Fibroblast of villous mesenchyme (primary cell): ENCODE data around the gene FLII. TPM values are rescaled to one million over a fixed set of nuclear protein-coding genes. Genes with fewer than 3 reads are reported as not detected.
A peak's percentile ranks its signal among the peaks of the same experiment; 100 is the strongest.
"Not testable (repeated sequence)": the region's sequence is repeated elsewhere in the genome, so short reads cannot be mapped to it uniquely, and the experiment has no call there.

ENCODE experiments used
- DNase-seq: peaks from one replicate; pipeline ENCODE4 v3.0.0-alpha.2; 2010; ENCODE audit warnings: low read depth
- H3K4me3 ChIP-seq: 2 replicates; pipeline ENCODE4 v1.5.1; 2011; ENCODE audit warnings: low read depth, mild to moderate bottlenecking, low read length
- CTCF ChIP-seq: IDR thresholded peaks from 2 replicates; pipeline ENCODE4 v1.5.1; 2012; ENCODE audit warnings: low read depth, mild to moderate bottlenecking, low read length; ENCODE audit not compliant: insufficient read depth
- total RNA-seq: library from RNA; depleted of rRNA; stranded (reverse); fragments of >200 nt; gene quantifications from 2 replicates; pipeline ENCODE4 v1.2.3, GENCODE V29; 2012

FLII gene
- 205 and 244 TPM in 2 replicates for total RNA-seq

GRCh38 chr17:18258356-18259038, at the start of gene FLII:
TSS of gene FLII (minus strand) at chr17:18258738. CDS start at chr17:18258690, 48 bp downstream.
- peak within 1 kb of the TSS; percentile 83 for H3K4me3 ChIP-seq
- no peak for TF ChIP-seq CTCF
- peak; percentile 47 for DNase-seq

- H3K4me3 ChIP-seq = not testable (repeated sequence)
- DNase-seq = peak; percentile 22
Observed at GRCh38 chr17:18303206-18303605, 44.7 kb upstream of the FLII start.

- TF ChIP-seq CTCF = no peak
- no peak for DNase-seq
- H3K4me3 ChIP-seq = no peak overlapping the region
Observed at GRCh38 chr17:18300725-18301480, 42.4 kb upstream of the FLII start.

- H3K4me3 ChIP-seq, DNase-seq: not testable (repeated sequence)
Observed at GRCh38 chr17:18298061-18298460, 39.5 kb upstream of the FLII start.

GRCh38 chr17:18291718-18292540, 33.4 kb upstream of the FLII start:
- no peak for TF ChIP-seq CTCF
- no peak overlapping the region for H3K4me3 ChIP-seq
- no peak for DNase-seq

- no peak for DNase-seq
- no peak overlapping the region for H3K4me3 ChIP-seq
- TF ChIP-seq CTCF = no peak
Observed at GRCh38 chr17:18285296-18285695, 26.8 kb upstream of the FLII start.

- no peak overlapping the region for H3K4me3 ChIP-seq
- no peak for DNase-seq
- TF ChIP-seq CTCF = no peak
Observed at GRCh38 chr17:18281788-18282187, 23.2 kb upstream of the FLII start.
